Measurements from ENCODE around the gene SPRY2.

DNA sequence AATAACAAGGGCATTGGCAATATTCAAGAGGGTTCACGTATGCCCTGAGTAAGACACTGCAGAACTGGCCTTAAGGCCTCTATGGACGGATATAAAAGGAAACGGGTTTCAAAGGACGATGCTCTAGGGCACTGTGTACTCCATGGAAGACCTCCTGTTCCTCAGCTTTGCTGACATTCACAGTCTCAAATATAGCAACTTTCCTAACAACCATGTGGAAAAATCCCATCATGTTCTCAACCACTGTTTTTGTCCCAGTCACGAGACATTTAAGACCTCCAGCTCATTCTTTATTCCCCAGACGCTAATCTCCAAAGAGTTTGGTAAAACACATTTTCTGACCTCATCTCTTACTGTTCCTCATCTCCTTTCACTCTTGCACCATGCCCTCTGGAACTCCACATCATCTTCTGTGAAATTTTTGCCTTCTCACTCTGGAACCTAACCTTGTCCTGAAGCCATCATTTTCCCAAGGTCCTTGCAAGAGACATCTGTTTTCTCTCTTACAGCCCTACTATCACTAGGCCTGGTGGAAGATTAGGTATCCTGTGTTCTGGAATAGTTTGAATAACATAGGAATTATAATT lies 37.6 kb downstream of the SPRY2 start:
- TF ChIP-seq EZH2 (IDR thresholded peaks at IDR 0.05; ENCODE audit: borderline replicate concordance, low read depth, low read length, poor library complexity, severe bottlenecking), result no peak
- TF ChIP-seq, protein P1, sequence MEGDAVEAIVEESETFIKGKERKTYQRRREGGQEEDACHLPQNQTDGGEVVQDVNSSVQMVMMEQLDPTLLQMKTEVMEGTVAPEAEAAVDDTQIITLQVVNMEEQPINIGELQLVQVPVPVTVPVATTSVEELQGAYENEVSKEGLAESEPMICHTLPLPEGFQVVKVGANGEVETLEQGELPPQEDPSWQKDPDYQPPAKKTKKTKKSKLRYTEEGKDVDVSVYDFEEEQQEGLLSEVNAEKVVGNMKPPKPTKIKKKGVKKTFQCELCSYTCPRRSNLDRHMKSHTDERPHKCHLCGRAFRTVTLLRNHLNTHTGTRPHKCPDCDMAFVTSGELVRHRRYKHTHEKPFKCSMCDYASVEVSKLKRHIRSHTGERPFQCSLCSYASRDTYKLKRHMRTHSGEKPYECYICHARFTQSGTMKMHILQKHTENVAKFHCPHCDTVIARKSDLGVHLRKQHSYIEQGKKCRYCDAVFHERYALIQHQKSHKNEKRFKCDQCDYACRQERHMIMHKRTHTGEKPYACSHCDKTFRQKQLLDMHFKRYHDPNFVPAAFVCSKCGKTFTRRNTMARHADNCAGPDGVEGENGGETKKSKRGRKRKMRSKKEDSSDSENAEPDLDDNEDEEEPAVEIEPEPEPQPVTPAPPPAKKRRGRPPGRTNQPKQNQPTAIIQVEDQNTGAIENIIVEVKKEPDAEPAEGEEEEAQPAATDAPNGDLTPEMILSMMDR (conservative IDR thresholded peaks at IDR 0.05; ENCODE audit: low read depth, low read length), result no peak
